SK-N-SH (cell line): ENCODE data around the gene WASF2. TPM values are rescaled to one million over a fixed set of nuclear protein-coding genes. Genes with fewer than 3 reads are reported as not detected.

Experiments
- CTCF ChIA-PET: fragments of 300-600, 350-600 bp; formaldehyde crosslinking; extraction: SDS; loops from one replicate; lab custom pipeline; 2021; lab: Yijun Ruan, JAX
- POLR2A ChIA-PET: fragments of 350-600 bp; sonication (Branson Sonifier 250); formaldehyde crosslinking; extraction: SDS; loops from one replicate; lab custom pipeline; 2020; ENCODE audit warnings: antibody characterized with exemption, inconsistent platforms; lab: Yijun Ruan, JAX
- DNase-seq: peaks from one replicate; pipeline ENCODE4 v3.0.0; 2012
- H2AFZ ChIP-seq: fragments of 200-600 bp; sonication (generic); 2 replicates; pipeline ENCODE4 v1.8.1; 2016; ENCODE audit warnings: antibody characterized with exemption, mild to moderate bottlenecking, low read depth
- H3F3A ChIP-seq: fragments of 200-600 bp; sonication (generic); replicated peaks from 2 replicates; pipeline ENCODE3; 2016; ENCODE audit warnings: antibody characterized with exemption, mild to moderate bottlenecking; ENCODE audit not compliant: insufficient read depth
- H3K27ac ChIP-seq, 2 experiments: fragments of 200-500 bp in 1 of 2; fragments of 200-600 bp in 1 of 2; sonication (Bioruptor generic) in 1 of 2; sonication (generic), shearing (Covaris generic) in 1 of 2; 2 replicates each; pipeline versions ENCODE4 v1.5.1 to v1.6.1; 2014 to 2016; ENCODE audit warnings: low read depth in 2 of 2, inconsistent platforms in 1 of 2, low read length in 1 of 2, mild to moderate bottlenecking in 1 of 2, mixed read lengths in 1 of 2
- H3K27me3 ChIP-seq: fragments of 200-600 bp; sonication (generic), shearing (Covaris generic); 2 replicates; pipeline ENCODE4 v1.6.1; 2016; ENCODE audit warnings: mixed run types; ENCODE audit not compliant: insufficient read depth
- H3K36me3 ChIP-seq, 2 experiments: fragments of 200-500 bp in 1 of 2; fragments of 200-600 bp in 1 of 2; sonication (Bioruptor generic) in 1 of 2; sonication (generic) in 1 of 2; replicated peaks in 1 of 2; 2 replicates each; pipeline versions ENCODE3 to v1.5.1; 2014 to 2016; ENCODE audit warnings: low read length in 1 of 2, mild to moderate bottlenecking in 1 of 2; ENCODE audit not compliant: insufficient read depth in 2 of 2, control insufficient read depth in 1 of 2
- H3K4me1 ChIP-seq, 2 experiments: fragments of 200-500 bp in 1 of 2; fragments of 200-600 bp in 1 of 2; sonication (Bioruptor generic) in 1 of 2; sonication (generic), shearing (Covaris generic) in 1 of 2; 2 replicates each; pipeline versions ENCODE4 v1.5.1 to v1.6.1; 2014 to 2016; ENCODE audit warnings: low read depth in 1 of 2, low read length in 1 of 2, mixed run types in 1 of 2; ENCODE audit not compliant: insufficient read depth in 2 of 2, control insufficient read depth in 1 of 2
- H3K4me2 ChIP-seq: fragments of 200-600 bp; sonication (generic), shearing (Covaris generic); 2 replicates; pipeline ENCODE4 v1.6.1; 2017; ENCODE audit warnings: mixed run types
- H3K4me3 ChIP-seq, 2 experiments: fragments of 200-500 bp in 1 of 2; fragments of 200-600 bp in 1 of 2; sonication (Bioruptor generic) in 1 of 2; sonication (generic), shearing (Covaris generic) in 1 of 2; 2 replicates each; pipeline versions ENCODE4 v1.5.1 to v1.8.1; 2014 to 2016; ENCODE audit warnings: low read depth in 2 of 2, inconsistent platforms in 1 of 2, low read length in 1 of 2, mild to moderate bottlenecking in 1 of 2, mixed read lengths in 1 of 2, moderate library complexity in 1 of 2
- H3K79me2 ChIP-seq: fragments of 200-600 bp; sonication (generic); 2 replicates; pipeline ENCODE4 v1.8.1; 2017; ENCODE audit warnings: mild to moderate bottlenecking; ENCODE audit not compliant: insufficient read depth
- H3K9ac ChIP-seq: fragments of 200-600 bp; sonication (generic); 2 replicates; pipeline ENCODE4 v1.6.1; 2017; ENCODE audit warnings: mixed run types
- H3K9me2 ChIP-seq: fragments of 200-600 bp; sonication (generic); 2 replicates; pipeline ENCODE4 v1.6.1; 2017; ENCODE audit warnings: mixed run types
- H3K9me3 ChIP-seq: fragments of 200-600 bp; sonication (generic); 2 replicates; pipeline ENCODE4 v1.6.1; 2017; ENCODE audit warnings: mixed run types, mild to moderate bottlenecking, moderate library complexity
- H4K20me1 ChIP-seq: fragments of 200-600 bp; sonication (generic); 2 replicates; pipeline ENCODE4 v1.6.1; 2017; ENCODE audit warnings: mild to moderate bottlenecking, mixed run types; ENCODE audit not compliant: insufficient read depth
- ELF1 ChIP-seq: IDR thresholded peaks from 2 replicates; pipeline ENCODE4 v1.4.0; 2012
- EZH2phosphoT487 ChIP-seq: fragments of 200-600 bp; sonication (generic); IDR thresholded peaks from 2 replicates; pipeline ENCODE4 v1.6.1; 2017; ENCODE audit warnings: low read depth, mixed run types, mild to moderate bottlenecking, antibody characterized with exemption, moderate library complexity, borderline replicate concordance
- NFIC ChIP-seq: IDR thresholded peaks from 2 replicates; pipeline ENCODE4 v1.4.0; 2012; ENCODE audit warnings: borderline replicate concordance
- POLR2AphosphoS5 ChIP-seq: IDR thresholded peaks from 2 replicates; pipeline ENCODE4 v1.6.1; 2012; ENCODE audit warnings: low read depth, low read length
- RCOR1 ChIP-seq: fragments of 150-350 bp; IDR thresholded peaks from 2 replicates; pipeline ENCODE4 v1.6.1; 2017; ENCODE audit warnings: antibody characterized with exemption, low read length
- WGBS: methylation state at CpG from one replicate; pipeline ENCODE4 v1.1.6; 2017; ENCODE audit warnings: low lambda C conversion rate; 5-methylcytosine and 5-hydroxymethylcytosine counted together
- polyA plus RNA-seq, 3 experiments: library from polyadenylated mRNA; depleted of rRNA; stranded (reverse); fragments of >200 nt; gene quantifications; 2 replicates each; pipeline ENCODE4 v1.2.3, GENCODE V29; 2012
- TF ChIP-seq, protein P1 (sequence below): IDR thresholded peaks from 2 replicates; pipeline ENCODE4 v1.6.1; 2012; ENCODE audit warnings: mild to moderate bottlenecking, low read depth, low read length, moderate library complexity
- TF ChIP-seq, protein P2 (sequence below): IDR thresholded peaks from 2 replicates; pipeline ENCODE4 v1.4.0; 2012; ENCODE audit warnings: low read depth
- TF ChIP-seq, protein P3 (sequence below): fragments of 150-350 bp; IDR thresholded peaks from 2 replicates; pipeline ENCODE4 v1.6.1; 2017; ENCODE audit warnings: antibody characterized with exemption, low read length, low read depth, borderline replicate concordance
- TF ChIP-seq, protein P4 (sequence below): IDR thresholded peaks from 2 replicates; pipeline ENCODE4 v1.4.0; 2012; ENCODE audit warnings: low read depth, borderline replicate concordance
- TF ChIP-seq, protein P5 (sequence below): fragments of 200-600 bp; sonication (generic); IDR thresholded peaks from 2 replicates; pipeline ENCODE4 v1.6.1; 2017; ENCODE audit warnings: antibody characterized with exemption, mild to moderate bottlenecking, moderate library complexity
- TF ChIP-seq, protein P6 (sequence below): fragments of 150-350 bp; IDR thresholded peaks from 2 replicates; pipeline ENCODE4 v1.6.1; 2016; ENCODE audit warnings: mild to moderate bottlenecking, low read depth, low read length

Gene WASF2
- polyA plus RNA-seq, 1 of the 3 experiments (the other 2 are of a cell fraction), result 27.1 TPM

DNA sequence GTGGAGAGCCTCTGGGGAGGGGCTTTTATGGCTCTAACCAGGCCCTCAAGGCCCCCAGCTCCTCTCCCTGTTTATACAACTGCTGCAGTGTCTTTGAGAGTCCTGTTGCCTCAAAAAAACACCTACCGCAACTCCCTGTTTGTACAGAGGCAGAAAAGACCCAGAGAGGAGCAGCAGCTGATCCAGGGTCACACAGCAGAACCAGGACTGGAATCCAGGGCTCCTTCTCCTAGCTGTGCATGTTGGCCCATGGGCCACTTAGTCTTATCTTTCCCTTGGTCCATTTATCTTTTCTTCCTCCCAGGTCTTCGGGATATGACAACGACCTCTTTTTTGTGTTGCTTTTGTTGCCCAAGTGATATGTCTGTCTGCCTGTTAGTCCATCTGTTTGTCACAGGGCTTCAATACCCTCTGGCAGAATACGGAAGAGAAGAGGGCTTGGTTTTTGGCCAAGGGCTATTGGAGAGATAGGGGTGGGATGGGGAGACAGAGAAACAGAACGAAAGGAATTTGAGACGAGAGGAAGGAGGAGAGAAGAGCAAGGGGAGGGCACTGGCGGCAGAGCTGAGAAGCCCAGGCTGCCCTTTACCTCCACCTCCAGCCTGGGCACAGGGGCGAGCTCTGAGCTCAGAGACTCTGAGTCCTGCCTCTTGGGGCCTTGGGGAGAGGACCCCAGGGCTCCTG lies 33.5 kb upstream of the WASF2 start:
- no peaks in the 10 kb centered on the region for H3K36me3 ChIP-seq

More for the DNA sequence above, 33.5 kb upstream of the WASF2 start:
- ChIA-PET CTCF (interaction anchor here (0.7 to 2.1 kb wide), 13 partner anchors 10 to 224 kb away, joined by 3 to 11 read pairs (median 4); no protein-coding TSS in a partner anchor), POLR2A (no interaction called here)
- no peak overlapping the region for H3K4me3 ChIP-seq
- no peak overlapping the region for H2AFZ ChIP-seq
- H3K9ac ChIP-seq, result no peak overlapping the region
- TF ChIP-seq, protein P1, sequence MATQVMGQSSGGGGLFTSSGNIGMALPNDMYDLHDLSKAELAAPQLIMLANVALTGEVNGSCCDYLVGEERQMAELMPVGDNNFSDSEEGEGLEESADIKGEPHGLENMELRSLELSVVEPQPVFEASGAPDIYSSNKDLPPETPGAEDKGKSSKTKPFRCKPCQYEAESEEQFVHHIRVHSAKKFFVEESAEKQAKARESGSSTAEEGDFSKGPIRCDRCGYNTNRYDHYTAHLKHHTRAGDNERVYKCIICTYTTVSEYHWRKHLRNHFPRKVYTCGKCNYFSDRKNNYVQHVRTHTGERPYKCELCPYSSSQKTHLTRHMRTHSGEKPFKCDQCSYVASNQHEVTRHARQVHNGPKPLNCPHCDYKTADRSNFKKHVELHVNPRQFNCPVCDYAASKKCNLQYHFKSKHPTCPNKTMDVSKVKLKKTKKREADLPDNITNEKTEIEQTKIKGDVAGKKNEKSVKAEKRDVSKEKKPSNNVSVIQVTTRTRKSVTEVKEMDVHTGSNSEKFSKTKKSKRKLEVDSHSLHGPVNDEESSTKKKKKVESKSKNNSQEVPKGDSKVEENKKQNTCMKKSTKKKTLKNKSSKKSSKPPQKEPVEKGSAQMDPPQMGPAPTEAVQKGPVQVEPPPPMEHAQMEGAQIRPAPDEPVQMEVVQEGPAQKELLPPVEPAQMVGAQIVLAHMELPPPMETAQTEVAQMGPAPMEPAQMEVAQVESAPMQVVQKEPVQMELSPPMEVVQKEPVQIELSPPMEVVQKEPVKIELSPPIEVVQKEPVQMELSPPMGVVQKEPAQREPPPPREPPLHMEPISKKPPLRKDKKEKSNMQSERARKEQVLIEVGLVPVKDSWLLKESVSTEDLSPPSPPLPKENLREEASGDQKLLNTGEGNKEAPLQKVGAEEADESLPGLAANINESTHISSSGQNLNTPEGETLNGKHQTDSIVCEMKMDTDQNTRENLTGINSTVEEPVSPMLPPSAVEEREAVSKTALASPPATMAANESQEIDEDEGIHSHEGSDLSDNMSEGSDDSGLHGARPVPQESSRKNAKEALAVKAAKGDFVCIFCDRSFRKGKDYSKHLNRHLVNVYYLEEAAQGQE, result no peak
- TF ChIP-seq EZH2phosphoT487 (no peak), NFIC (no peak), ELF1 (no peak), POLR2AphosphoS5 (no peak), RCOR1 (no peak)
- TF ChIP-seq, protein P2, sequence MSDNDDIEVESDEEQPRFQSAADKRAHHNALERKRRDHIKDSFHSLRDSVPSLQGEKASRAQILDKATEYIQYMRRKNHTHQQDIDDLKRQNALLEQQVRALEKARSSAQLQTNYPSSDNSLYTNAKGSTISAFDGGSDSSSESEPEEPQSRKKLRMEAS, result no peak
- TF ChIP-seq, protein P3, sequence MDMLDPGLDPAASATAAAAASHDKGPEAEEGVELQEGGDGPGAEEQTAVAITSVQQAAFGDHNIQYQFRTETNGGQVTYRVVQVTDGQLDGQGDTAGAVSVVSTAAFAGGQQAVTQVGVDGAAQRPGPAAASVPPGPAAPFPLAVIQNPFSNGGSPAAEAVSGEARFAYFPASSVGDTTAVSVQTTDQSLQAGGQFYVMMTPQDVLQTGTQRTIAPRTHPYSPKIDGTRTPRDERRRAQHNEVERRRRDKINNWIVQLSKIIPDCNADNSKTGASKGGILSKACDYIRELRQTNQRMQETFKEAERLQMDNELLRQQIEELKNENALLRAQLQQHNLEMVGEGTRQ, result no peak
- TF ChIP-seq, protein P4, sequence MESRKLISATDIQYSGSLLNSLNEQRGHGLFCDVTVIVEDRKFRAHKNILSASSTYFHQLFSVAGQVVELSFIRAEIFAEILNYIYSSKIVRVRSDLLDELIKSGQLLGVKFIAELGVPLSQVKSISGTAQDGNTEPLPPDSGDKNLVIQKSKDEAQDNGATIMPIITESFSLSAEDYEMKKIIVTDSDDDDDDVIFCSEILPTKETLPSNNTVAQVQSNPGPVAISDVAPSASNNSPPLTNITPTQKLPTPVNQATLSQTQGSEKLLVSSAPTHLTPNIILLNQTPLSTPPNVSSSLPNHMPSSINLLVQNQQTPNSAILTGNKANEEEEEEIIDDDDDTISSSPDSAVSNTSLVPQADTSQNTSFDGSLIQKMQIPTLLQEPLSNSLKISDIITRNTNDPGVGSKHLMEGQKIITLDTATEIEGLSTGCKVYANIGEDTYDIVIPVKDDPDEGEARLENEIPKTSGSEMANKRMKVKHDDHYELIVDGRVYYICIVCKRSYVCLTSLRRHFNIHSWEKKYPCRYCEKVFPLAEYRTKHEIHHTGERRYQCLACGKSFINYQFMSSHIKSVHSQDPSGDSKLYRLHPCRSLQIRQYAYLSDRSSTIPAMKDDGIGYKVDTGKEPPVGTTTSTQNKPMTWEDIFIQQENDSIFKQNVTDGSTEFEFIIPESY, result no peak
- TF ChIP-seq, protein P5, sequence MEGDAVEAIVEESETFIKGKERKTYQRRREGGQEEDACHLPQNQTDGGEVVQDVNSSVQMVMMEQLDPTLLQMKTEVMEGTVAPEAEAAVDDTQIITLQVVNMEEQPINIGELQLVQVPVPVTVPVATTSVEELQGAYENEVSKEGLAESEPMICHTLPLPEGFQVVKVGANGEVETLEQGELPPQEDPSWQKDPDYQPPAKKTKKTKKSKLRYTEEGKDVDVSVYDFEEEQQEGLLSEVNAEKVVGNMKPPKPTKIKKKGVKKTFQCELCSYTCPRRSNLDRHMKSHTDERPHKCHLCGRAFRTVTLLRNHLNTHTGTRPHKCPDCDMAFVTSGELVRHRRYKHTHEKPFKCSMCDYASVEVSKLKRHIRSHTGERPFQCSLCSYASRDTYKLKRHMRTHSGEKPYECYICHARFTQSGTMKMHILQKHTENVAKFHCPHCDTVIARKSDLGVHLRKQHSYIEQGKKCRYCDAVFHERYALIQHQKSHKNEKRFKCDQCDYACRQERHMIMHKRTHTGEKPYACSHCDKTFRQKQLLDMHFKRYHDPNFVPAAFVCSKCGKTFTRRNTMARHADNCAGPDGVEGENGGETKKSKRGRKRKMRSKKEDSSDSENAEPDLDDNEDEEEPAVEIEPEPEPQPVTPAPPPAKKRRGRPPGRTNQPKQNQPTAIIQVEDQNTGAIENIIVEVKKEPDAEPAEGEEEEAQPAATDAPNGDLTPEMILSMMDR, result no peak
- TF ChIP-seq, protein P6, sequence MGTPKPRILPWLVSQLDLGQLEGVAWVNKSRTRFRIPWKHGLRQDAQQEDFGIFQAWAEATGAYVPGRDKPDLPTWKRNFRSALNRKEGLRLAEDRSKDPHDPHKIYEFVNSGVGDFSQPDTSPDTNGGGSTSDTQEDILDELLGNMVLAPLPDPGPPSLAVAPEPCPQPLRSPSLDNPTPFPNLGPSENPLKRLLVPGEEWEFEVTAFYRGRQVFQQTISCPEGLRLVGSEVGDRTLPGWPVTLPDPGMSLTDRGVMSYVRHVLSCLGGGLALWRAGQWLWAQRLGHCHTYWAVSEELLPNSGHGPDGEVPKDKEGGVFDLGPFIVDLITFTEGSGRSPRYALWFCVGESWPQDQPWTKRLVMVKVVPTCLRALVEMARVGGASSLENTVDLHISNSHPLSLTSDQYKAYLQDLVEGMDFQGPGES, result no peak
- no peaks in the 10 kb centered on the region for H3K9me2 ChIP-seq
- WGBS, result 84% methylated on average over 7 of the region's 8 CpGs
- no peak overlapping the region for H3K4me2 ChIP-seq
- H4K20me1 ChIP-seq, result no peaks in the 10 kb centered on the region
- H3K79me2 ChIP-seq, result no peaks in the 10 kb centered on the region
- no peaks in the 10 kb centered on the region for H3F3A ChIP-seq
- no peaks in the 10 kb centered on the region for H3K9me3 ChIP-seq
- H3K27me3 ChIP-seq, result no peaks in the 10 kb centered on the region
- DNase-seq, result no peak
- peaks cover 3 to 85% of the 10 kb centered on the region in 2 experiments; a peak in 1 of 4 replicates for H3K4me1 ChIP-seq
- H3K27ac ChIP-seq, result peak overlapping the region in 1 of 2 experiments; percentile 54; a peak in 1 of 4 replicates
